HG03196 (cell line): ENCODE data around the gene KCNJ5.

Experiments
- ATAC-seq: cut with Tn5 transposase; IDR thresholded peaks from one replicate; pipeline ENCODE4 v1.9.1; 2021; ENCODE audit not compliant: unreplicated experiment

Gene KCNJ5

GRCh38 chr11:128868841-128869671 is 22.1 kb upstream of the KCNJ5 start:
- no peak for ATAC-seq

GRCh38 chr11:128871168-128871610 is 20.0 kb upstream of the KCNJ5 start:
- ATAC-seq, result no peak

GRCh38 chr11:128872094-128872493 is 19.1 kb upstream of the KCNJ5 start:
- no peak for ATAC-seq

GRCh38 chr11:128872594-128872993 is 18.6 kb upstream of the KCNJ5 start:
- no peak for ATAC-seq

GRCh38 chr11:128874427-128874826 is 16.7 kb upstream of the KCNJ5 start:
- no peak for ATAC-seq

- ATAC-seq, result no peak
These were observed 15.0 kb upstream of the KCNJ5 start for GRCh38 chr11:128876133-128876650.

- ATAC-seq, result no peak
These were observed 13.4 kb upstream of the KCNJ5 start for GRCh38 chr11:128877726-128878125.

- ATAC-seq, result no peak
These were observed 12.7 kb upstream of the KCNJ5 start for GRCh38 chr11:128878455-128878854.

- ATAC-seq, result no peak
These were observed 11.3 kb upstream of the KCNJ5 start for GRCh38 chr11:128879817-128880216.

GRCh38 chr11:128881221-128881620 is 9.9 kb upstream of the KCNJ5 start:
- no peak for ATAC-seq

GRCh38 chr11:128882451-128882850 is 8.7 kb upstream of the KCNJ5 start:
- ATAC-seq, result no peak

GRCh38 chr11:128884054-128884453 is 7.1 kb upstream of the KCNJ5 start:
- no peak for ATAC-seq

GRCh38 chr11:128884703-128885338 is 6.3 kb upstream of the KCNJ5 start:
- ATAC-seq, result peak; percentile 90

- no peak for ATAC-seq
These were observed 4.6 kb upstream of the KCNJ5 start for GRCh38 chr11:128886406-128887124.

- no peak for ATAC-seq
These were observed 2.8 kb upstream of the KCNJ5 start for GRCh38 chr11:128888034-128888985.

GRCh38 chr11:128889657-128890213 is 1.4 kb upstream of the KCNJ5 start:
- no peak for ATAC-seq

- ATAC-seq, result no peak
These were observed 977 bp upstream of the KCNJ5 start for GRCh38 chr11:128890216-128890542.

GRCh38 chr11:128891913-128892398 is 800 bp downstream of the KCNJ5 start:
- no peak for ATAC-seq

- ATAC-seq, result no peak
These were observed 1.9 kb downstream of the KCNJ5 start for GRCh38 chr11:128892866-128893565.
